Inflammatory macrophage treated with lipopolysaccharide for 4 hours (primary cell): ENCODE measurements around the gene PILRA.
"Not testable (repeated sequence)": the region's sequence is repeated elsewhere in the genome, so short reads cannot be mapped to it uniquely, and the experiment has no call there.

Source experiments
- DNase-seq: peaks from one replicate; pipeline ENCODE4 v3.0.0-alpha.2; 2020

Gene PILRA

DNA sequence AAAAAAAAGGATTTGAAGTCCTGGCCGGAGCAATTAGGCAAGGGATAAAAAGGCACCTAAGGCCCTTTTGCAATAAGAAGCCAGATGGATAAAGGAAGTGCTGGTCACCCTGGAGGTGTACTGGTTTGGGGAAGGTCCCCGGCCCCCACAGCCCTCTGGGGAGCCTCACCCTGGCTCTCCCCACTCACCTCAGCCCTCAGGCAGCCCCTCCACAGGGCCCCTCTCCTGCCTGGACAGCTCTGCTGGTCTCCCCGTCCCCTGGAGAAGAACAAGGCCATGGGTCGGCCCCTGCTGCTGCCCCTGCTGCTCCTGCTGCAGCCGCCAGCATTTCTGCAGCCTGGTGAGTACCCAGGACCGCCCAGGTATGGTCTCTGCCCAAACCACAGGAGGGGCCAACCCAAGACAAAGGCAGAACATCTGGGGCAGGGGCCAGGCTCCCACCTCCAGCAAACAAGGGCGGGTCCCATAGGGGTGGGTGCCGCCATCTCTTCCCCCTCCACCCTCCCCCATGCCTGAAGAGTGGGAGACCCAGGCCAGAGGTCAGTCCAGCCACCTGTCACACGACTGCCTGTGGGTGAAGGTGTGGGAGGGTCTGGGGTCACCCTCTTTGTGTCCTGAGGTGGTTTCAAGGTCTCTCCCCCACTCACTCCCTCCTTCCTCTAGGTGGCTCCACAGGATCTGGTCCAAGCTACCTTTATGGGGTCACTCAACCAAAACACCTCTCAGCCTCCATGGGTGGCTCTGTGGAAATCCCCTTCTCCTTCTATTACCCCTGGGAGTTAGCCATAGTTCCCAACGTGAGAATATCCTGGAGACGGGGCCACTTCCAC, 15.0 kb upstream of the PILRA start, which contains the start of gene PILRB:
PILRB (plus strand) TSS at position 91 of the 830 bp plus-strand sequence; CDS start at position 277, 186 bp downstream.
- DNase-seq, result no peak

DNA sequence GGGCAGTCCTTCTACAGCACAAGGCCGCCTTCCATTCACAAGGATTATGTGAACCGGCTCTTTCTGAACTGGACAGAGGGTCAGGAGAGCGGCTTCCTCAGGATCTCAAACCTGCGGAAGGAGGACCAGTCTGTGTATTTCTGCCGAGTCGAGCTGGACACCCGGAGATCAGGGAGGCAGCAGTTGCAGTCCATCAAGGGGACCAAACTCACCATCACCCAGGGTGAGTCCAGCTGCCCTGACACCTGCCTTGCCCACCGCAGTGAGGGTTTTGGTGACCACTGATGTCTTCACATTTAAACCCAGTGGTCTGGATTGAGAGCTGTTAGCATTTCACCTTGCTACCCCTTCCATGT, 14.5 kb upstream of the PILRA start:
- no peak for DNase-seq

DNA sequence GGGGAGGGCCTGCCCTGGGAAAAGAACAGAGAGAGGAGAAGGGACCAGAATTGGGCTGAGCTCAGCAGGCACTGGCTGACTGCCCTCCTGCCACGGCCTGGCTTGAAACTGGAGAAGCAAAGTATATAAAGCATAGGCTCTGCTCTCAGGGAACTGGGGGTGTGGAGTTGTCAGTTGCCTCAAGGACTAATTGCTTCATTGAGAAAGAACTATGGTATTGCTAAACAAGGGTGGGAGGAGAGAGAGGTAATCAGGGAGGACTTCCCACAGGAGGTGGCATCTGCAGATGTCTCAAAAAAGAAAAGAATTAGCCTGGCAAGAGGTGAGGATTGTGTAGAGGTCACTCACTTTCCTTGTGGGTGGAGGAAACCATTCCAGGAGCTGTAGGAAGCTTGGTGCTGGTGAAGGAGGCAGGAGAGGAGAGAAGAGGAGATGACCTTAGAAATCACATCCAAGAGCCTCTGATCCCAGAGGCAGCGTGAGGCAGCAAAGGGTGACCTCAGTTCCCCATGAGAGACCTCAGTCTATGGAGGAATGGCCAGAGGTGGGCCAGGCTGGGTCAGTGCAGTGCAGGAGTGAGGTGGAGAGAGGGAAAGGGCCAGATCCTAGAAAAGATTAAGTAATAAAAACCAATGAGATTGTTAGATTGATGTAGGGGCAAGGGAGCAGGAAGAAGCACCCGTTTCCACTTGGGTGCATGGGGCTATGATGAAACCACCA, 13.0 kb upstream of the PILRA start:
- DNase-seq, result peak; percentile 79

DNA sequence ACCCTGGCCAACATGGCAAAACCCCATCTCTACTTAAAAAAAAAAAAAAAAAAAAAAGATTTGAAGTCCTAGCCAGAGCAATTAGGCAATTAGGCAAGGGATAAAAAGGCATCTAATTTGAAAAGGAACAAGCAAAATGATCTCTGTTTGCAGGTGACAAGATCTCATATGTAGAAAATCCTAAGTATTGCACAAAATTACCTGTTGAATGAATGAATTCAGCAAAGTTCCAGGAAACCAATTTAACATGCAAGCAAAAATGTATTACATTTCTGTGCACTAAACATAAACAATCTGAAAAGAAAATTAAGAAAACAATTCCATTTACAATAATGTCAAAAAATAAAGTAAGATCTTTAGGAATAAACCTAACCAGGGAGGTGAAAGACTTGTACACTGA, 10.2 kb upstream of the PILRA start:
- no peak for DNase-seq

DNA sequence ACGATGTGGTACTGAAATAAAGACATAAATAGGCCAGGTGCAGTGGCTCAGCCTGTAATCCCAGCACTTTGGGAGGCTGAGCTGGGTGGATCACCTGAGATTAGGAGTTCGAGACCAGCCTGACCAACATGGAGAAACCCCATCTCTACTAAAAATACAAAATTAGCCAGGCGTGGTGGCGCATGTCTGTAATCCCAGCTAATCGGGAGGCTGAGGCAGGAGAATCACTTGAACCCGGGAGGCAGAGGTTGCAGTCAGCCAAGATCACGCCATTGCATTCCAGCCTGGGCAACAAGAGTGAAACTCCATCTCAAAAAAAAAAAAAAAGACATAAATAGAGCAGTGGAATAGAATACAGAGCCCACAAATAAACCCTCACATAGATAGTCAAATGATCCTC, 9.5 kb upstream of the PILRA start:
- DNase-seq, result not testable (repeated sequence)

DNA sequence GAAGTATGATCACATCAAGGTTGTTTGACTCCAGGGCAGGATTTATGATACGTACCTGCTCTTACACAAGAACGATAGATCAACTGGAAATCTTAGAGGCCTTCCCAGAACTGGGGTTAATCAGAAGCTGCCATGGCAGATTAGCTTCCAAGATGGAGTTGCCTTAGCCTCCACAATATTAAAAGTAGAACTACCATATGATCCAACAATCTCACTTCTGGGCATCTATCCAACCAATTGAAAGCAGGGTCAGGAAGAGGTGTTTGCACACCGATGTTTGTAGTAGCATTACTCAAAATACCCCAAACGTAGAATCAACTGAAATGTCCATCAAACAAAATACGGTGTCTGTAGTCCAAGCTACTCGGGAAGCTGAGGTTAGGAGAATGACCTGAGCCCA, 8.8 kb upstream of the PILRA start:
- DNase-seq, result no peak

DNA sequence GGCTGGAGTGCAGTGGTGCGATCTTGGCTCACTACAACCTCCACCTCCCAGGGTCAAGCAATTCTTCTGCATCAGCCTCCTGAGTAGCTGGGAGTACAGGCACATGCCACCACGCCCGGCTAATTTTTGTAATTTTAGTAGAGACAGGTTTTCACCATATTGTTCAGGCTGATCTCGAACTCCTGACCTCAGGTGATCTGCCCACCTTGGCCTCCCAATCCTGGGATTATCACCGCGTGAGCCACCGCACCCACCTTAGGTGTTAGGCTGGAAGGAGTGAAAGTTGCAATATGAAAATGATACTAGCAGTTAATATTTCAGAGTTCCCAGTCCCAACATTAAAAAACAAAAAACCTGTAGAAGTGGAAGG, 7.3 kb upstream of the PILRA start:
- DNase-seq, result not testable (repeated sequence)

DNA sequence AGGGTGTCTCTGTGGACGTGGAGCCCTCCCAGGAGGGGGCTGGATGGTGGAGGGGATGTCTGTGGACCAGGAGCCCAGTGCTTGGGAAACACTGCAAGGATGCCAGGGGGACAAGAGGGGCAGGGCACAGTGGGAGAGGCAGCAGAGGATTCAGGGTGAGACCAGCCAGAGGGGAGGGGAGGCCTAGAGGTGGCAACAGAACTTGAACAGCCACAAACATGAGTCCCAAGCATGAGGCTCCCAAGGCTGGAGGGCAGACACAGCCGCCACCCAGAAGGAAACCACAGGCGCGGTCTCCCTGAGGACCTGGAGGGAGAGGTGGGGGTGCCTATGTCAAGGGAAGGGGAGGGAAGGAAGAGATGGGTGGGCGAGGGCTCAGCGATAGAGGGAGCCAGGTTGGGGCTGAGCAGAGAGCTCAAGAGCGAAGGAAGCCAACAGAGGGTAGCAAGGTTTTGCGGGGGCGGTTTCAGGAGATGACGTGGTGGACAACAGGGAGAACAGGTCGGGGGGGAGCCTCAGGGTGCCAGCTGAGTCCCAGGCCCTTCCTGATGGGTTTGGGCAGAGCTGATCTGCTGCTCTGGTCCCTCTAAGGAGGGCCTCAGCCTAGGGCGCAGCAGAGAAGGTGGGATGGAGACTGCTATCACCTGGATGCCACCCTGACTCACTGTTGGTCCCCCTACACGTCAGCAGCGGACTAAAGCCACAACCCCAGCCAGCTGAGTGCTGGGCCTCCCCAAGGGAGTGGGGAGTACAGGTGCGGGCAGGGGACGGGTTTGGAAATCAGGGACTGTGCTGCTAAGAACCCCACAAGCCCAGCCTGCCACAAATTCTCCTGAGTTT, 6.7 kb upstream of the PILRA start:
- peak; percentile 21 for DNase-seq

DNA sequence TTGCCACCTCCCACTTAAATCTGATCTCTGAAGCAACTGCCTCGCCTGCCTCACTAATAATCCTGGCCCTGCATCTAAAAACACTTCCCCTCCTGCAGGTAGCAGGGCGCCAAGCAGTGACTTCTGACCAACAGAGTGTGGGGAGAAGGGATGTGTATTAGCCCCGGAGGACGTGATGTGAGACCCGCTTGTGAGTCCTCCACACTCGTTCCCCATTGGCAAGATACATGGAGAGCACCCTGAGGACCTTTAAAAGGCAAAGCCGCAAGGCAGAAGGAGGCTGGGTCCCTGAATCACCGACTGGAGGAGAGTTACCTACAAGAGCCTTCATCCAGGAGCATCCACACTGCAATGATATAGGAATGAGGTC, 6.1 kb upstream of the PILRA start:
- no peak for DNase-seq

DNA sequence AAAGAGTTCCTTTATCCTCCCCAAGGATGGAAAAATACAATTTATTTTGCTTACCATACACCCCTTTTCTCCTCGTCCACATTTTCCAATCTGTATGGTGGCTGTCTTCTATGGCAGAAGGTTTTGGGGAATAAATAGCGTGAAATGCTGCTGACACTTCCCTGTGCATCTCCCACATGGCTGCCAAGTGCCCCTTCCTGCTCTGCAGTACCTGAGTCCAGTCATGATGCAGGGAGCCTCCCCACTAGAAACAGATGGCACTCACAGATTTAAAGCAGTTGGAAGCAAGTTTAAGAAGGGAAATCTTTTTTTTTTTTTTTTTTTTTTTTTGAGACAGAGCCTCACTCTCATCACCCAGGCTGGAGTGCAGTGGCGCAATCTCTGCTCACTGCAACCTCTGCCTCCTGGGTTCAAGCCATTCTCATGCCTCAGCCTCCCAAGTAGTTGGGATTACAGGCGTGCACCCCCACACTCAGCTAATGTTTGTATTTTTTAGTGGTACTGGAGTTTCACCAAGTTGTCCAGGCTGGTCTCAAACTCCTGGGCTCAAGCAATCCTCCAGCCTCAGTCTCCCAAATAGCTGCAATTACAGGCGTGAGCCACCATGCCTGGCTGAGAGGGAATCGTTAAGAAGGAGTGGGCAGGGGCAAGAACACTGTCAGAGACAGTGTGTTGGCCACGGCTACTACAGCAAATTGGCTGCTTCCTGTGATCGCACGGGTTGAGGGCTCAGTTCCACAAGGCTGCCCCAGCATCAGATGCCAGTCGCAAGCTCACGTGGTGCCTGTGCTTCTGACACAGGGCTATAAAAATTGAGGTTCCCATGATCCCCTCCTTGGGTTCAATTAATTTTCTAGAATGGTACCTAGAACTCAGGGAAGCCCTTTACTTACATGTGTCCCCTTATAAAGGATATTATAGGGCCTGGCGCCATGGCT, 5.3 kb upstream of the PILRA start:
- peak; percentile 50 for DNase-seq

DNA sequence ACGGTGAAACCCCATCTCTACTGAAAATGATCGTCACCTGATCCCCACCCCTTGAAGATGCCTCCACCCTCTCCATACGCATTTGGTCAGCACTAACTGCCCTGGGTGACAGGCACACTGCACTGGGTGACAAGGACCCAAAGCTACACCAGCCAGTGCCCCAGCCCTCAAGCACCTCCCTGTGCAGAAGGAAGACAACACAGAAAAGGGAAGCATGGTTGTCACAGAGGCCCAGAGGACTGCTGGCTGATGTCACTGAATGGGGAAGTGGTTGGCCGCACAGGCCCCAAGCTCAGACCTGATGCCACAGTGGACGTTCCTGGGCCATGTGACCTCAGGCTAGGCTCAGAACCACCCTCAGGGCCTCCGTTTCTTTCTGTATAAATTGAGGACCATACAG, 4.2 kb upstream of the PILRA start:
- peak; percentile 99 for DNase-seq

DNA sequence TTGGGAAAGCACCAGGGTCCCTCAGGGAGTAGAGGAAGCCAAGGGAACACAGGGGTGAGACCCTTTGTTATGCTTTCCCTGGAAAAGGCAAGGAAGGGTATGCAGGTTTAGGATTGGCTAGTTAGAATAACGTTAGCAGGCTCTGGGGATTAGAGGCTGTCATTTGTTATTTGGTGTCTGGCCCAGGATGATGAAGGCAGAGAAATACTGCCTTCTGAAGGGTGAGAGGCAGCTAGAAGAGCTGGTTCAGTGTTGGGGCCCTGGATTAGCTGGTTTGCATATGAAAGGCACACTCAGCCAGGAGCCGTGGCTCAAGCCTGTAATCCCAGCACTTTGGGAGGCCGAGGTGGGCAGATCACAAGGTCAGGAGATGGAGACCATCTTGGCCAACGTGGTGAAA, 3.0 kb upstream of the PILRA start:
- DNase-seq, result no peak

DNA sequence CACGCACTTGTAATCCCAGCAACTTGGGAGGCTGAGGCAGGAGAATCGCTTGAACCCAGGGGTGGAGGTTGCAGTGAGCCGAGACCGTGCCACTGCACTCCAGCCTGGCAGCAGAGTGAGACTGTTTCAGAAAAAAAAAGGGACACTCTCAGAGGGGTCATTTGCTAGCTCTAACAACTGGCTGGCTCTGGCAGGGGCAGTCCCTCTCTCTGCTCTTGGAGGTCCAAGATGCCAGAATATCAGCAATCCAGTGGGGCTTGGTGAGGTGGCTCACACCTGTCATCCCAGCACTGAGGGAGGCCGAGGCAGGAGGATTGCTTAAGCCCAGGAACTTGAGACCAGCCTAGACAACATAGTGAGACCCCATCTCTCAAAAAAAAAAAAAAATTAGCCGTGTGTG, 2.5 kb upstream of the PILRA start:
- DNase-seq, result no peak

DNA sequence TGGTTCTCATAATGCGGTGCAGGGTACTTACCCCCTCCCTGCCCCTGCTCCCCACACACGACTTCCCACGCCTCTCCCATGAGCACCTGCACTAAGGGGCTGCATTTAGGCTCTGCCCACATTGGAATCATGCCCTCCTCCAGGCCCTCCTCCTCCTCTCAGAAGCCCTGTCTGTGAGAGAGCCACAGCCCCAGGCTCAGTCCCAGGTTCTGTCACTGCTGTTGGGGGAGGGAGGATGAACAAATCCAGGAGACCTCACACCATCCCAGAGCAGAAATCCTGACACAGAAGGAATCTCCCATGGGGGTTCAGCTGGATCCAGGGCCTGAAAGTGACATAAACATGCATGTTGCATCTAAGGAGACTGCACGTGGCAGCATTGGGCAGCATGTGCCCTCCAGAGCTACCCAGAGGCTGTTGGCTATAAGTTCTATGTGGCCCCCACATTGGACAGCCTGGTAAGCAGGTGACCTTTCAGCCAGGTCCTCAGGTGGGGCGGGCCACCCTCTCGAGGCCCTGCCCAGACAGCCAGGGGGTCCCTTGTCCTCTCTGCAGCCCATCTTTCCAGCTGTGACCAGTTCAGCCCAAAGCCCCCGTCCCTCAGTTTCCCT, 1.6 kb upstream of the PILRA start:
- DNase-seq, result peak; percentile 25

DNA sequence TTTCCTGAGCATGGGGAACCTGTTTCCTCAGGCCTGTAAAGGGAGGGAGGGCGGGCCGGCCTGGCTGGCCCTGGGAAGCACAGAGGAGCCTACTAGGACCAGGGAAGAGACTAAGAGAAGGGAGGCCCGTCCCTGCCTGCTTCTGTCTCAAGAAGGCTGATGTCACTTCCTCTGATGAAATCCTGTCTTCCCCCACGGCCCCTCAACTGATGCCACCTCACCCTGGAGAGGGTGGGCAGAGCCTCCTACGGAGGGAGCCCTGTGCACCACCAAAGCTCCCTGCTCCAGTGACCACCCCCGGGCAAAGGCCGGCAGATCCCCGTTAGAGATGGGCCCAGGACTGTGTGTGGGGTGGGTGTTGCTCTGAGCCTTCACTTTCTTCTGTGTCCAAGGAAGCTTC, 1.0 kb upstream of the PILRA start:
- peak; percentile 98 for DNase-seq

DNA sequence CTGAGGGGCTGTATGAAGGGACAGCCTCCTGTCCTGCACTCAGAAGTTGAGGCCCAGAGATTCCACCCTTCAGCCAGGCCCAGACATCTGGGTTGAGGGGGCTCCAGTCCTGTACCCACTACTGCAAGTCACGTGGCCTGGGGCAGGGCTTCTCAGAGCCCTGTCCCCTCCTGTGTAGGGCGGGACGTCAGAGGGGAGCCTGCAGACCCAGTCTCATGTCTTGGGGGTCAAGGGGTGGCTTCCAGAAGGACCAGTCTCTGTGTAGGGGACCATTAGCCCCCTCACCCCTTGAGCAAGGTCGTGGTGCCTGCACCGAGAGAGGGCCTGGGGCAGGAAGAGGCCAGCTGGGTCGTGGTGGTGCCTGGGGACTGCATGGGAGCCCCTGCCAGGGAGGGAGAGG, 593 bp upstream of the PILRA start:
- DNase-seq, result peak; percentile 48

DNA sequence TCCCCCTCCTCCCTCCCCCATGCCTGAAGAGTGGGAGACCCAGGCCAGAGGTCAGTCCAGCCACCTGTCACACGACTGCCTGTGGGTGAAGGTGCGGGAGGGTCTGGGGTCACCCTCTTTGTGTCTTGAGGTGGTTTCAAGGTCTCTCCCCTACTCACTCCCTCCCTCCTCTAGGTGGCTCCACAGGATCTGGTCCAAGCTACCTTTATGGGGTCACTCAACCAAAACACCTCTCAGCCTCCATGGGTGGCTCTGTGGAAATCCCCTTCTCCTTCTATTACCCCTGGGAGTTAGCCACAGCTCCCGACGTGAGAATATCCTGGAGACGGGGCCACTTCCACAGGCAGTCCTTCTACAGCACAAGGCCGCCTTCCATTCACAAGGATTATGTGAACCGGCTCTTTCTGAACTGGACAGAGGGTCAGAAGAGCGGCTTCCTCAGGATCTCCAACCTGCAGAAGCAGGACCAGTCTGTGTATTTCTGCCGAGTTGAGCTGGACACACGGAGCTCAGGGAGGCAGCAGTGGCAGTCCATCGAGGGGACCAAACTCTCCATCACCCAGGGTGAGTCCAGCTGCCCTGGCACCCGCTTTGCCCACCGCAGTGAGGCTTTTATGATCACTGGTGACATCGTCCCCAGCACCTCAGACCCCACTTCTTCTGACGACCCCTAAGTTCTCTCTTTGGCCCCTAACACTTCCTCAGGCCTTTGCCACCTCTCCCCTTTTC, 747 bp downstream of the PILRA start:
- peak; percentile 28 for DNase-seq

DNA sequence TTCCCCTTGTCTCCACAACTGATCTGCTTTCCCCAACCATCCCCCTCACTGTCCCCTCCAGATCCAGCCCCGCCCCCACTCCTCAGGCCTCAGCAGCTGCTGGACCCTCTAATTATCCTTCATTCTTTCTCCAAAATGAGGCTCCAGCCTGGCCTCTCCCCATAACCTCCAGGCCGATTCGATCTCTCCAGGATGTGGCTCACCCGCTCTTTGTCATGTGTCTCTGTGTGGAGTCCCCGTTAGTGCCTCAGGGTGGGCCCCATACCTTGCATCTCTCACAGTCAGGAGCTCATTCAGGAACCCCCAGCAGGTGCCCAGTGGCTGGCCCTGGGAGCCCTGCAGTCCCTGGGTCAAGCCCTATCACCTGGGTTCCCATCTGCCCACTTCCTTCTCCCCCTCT, 1.3 kb downstream of the PILRA start:
- no peak for DNase-seq

DNA sequence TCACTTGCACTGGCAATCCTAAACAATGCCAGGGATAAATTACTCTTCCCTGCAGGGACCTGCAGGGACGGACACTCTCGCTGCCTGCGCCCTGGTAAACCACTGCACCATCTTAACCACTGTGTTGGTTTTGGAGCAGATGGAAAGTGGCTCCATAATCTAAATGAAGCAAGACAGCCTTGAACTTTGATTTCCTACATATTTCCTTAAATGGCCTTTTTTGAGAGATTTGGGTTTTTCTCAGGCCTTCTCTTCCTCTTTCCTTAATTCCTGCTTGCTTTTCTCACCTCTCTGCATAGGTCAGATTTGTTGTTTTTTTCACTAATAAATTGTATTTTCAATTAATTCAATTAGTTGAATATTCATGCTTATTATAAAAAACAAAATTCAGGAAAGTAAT, 2.8 kb downstream of the PILRA start:
- DNase-seq, result peak; percentile 51

DNA sequence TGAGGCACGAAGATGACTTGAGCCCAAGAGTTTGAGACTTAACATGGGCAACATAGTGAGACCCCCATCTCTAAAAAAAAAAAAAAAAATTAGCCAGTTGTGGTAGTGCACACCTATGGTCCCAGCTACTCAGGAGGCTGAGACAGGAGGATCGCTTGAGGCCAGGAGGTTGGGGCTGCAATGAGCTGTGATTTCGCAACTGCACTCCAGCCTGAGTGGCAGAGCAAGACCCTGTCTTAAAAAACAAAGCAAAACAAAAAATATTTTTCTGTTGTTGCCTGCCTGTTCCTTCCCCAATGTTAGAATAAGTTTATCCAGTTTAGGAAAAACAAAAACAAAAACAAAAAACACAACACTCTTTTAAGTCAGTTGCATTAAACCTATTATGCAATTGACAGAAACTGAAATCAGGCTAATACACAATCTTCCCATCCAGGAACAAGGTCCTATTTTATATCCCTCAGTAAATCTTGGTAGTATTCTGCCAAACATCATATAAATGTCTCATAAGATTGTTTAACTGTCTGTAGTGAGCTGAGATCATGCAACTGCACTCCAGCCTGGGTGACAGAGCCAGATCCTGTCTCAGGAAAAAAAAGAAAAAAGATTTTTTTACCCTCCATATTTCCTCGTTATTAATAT, 4.9 kb downstream of the PILRA start:
- peak; percentile 62 for DNase-seq

DNA sequence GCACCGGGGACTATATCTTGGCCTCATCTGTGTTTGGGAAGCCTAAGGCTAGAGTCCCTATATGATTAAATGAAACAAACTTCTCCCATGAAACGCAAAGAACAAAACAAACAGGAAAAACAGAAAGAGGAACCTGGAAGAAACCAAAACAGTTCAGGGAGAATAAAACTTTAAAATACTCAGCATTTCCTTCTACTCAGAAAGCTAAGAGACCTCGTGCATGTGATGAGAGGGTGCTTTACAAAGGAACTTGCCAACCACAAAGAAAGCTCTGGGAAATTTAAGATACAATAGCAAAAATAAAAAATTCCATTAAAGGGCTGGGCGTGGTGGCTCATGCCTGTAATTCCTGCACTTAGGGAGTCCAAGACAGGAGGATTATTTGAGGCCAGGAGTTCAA, 6.9 kb downstream of the PILRA start:
- peak; percentile 89 for DNase-seq
